IPS-18c (cell line): ENCODE results near the gene KCNC4.
A peak's percentile ranks its signal among the peaks of the same experiment; 100 is the strongest.

ENCODE experiments used
- H3K4me3 ChIP-seq: 2 replicates; pipeline ENCODE4 v1.7.0; 2013; ENCODE audit warnings: low read depth, mild to moderate bottlenecking, low read length, moderate library complexity; ENCODE audit not compliant: insufficient read depth
- H3K9me3 ChIP-seq: one replicate; pipeline ENCODE4 v1.6.1; 2013; ENCODE audit warnings: mild to moderate bottlenecking, low read length, moderate library complexity; ENCODE audit not compliant: control insufficient read depth, insufficient read depth

Gene KCNC4

DNA sequence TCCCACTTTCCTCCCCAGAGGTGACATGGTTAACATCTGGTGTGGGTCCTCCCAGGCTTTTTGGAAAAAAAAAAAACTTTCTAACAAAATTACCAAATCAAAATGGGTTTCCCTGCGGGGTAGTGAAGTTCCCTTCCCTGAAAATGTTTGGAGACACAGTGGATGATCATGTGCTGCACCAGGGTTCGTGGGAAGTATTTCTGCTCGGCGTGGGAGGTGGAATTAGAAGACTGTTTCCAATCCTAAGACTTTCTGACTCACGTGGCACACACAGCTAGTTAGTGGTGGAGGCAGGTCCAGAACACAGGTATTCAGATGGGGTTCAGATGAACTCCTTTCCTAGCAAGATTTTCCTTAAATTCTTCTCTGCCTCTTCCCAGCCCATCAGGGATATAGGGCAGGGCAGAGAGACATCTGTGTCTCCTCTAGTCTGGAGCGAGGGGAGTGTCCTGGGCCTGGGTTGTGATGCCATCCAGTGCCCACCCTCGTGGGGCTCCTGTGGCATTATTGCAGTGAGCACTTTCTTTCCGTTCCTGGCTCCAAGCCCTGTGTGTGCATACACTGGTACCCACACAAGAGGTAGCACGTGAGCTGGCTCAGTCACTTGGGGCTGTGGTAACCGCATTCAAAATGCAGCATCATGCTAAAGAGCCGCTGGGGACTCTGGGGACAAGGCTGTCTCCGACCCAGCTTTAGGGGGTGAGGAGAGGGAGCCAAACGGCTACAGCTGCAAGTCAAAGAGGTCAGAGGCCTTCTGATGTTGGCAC lies 27.5 kb downstream of the KCNC4 start:
- peaks cover 6% of the 10 kb centered on the region for H3K9me3 ChIP-seq
- no peak overlapping the region; the same call in 1 of the 2 replicates for H3K4me3 ChIP-seq

DNA sequence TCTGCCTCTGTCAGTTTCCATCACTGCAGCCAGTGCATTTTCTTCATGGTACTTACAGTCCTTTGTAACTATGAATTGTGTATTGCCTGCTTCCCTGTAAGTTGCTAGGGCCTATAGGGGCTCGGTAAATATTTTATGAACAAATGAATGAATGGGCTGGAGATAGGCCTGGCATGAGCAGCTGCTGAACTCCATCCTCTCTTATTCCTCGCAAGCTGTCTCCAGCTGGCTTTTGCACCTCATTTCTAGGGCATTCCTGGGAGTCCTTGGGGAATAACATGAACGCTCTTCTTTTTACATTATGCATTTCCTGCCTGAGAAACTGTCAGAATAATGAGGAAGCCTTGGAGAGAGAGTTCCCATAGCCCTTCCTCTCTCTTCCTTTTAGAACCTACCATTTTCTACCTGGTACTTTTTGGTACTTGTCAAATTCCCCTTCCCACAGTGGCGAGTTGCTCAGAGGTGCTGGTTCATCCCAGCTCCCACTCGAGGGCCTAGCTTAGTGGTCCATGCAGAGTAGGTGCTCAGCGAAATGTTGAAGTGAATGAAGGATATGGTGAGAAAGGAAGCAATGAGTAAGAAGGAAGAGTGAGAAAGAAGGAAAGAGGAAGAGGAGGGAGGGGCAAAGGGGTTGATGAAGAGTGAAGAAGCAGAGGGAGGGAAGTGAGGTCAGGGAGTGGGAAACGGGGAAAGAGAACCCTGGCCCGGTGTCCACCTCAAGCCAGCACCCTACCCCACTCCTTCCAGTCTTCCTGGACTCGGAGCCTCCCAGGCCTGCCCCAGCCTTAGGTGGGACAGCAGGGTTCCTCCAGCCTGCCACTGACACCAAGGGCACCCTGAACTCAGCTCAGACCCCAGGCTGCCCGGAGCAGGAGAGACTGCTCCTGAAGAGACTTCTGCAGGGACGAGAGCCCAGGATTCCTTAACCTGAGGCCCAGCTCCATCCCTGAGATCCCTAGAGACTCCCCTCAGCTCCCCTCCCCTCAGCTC lies 29.6 kb downstream of the KCNC4 start:
- no peak overlapping the region for H3K4me3 ChIP-seq
- H3K9me3 ChIP-seq = peaks cover 6% of the 10 kb centered on the region

DNA sequence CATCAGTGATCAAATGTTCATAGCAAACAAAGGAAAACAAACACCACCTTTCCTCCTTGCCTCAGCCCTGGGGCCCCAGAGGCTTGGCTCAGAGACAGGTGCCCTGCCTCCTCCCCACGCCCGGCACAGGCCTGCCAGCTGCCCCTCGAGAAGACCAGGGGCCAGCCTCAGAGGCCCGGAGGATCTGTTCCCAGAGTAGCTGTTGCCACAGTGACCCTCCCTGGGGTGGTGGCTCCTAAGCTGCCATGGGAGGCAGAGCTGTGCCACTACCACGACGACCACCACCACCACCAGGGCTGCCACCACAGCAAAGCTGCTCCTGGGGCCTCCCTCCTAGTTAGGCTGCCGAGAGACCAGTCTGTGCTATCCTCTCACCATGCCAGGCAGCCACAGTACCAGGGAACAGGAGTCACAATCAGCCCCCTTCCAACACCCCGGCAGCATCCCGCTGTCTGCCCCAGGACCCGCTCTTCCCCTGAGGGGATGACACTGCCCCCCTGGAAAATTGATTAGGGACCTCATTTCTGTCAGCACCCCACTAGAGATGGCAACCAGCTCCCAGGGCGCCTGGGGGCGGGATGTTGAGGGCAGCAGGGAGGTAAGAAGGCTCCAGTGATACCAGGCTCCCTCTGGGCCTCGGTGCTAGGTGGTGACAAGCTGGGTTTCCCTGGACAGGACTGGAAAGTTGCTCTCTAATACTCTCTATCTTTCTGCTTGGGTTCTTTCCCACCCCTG lies 30.5 kb downstream of the KCNC4 start:
- peaks cover 2% of the 10 kb centered on the region for H3K9me3 ChIP-seq
- H3K4me3 ChIP-seq = no peak overlapping the region

DNA sequence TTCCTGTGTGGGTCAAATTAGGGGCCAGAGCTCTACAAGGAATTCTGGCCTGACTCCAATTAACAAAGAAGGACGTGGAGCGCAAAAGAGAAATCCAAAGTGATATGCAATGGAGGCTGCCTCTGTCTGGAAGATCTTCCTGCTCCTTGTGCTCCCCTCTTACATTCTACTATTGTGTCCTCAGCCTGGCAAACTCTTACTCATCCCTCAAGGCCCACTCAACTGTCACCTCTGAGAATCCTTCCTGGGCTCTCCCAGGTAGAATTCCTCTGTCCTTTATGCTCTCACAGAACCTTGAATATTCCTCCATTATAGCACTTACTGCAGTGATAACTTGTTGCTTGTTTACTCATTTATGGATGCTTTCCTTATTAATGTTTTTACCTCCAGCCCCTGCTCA lies 31.4 kb downstream of the KCNC4 start:
- Histone ChIP-seq H3K9me3 (peaks cover 2% of the 10 kb centered on the region), H3K4me3 (no peak overlapping the region)

DNA sequence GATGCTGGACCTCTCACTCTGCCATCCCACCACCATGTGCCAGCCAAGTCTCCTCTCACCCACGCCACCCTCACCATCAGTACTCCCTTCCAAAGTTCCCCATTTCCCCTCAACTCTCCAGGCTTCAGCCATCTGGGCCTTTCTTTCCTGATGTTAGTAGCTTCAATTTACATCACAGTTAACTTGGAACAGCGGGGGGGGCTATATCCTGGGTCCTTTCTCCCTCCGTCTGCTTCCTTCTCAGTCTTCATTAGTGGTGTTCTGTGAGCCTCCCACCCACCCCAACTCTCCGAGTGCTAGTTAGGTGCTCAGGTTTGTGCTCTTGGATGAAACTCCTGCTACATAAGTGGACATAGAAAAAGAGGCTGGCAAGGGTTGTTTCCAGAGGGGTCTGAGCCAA lies 31.9 kb downstream of the KCNC4 start:
- Histone ChIP-seq H3K9me3 (peaks cover 2% of the 10 kb centered on the region), H3K4me3 (no peak overlapping the region; the same call in 1 of the 2 replicates)

DNA sequence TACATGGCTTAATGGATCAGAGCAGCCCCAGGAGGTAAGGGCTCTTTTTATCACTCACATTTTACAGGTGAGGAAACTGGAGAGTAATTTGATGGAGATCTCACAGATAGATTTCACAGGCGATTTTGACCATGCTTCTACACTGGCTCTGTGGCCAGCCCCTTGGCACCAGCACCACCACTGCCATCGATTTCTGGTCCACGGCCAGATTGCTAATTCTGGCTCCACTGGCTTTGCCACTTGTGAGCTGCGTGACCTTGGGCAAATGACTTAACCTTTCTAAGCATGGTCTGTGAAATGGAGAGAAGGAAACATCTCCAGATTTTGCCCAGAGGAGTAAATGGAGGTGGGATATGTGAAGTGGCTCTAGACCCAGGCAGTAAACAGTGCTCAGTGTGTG lies 32.6 kb downstream of the KCNC4 start:
- peaks cover 2% of the 10 kb centered on the region for H3K9me3 ChIP-seq
- H3K4me3 ChIP-seq = no peak overlapping the region

DNA sequence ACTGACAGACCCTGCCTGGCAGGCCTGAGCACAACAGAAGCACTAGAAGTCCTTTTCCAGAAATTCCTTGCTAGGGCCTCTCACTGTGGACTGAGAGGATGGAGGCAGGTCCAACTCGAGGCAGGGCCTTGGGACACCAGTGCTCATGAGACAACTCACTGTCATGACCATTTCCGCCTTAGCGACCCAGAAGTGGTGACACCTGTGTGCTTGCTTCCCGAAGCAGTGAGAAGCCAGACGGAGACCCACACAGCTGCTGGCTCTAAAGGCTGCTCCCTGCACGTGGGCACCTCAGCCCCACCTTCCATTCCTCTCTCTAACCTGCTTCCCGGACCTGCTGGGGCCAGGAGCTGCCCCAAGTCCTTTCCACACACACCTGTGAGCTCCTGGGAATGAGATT lies 33.0 kb downstream of the KCNC4 start:
- peaks cover 2% of the 10 kb centered on the region for H3K9me3 ChIP-seq
- peak overlapping the region; percentile 16; the same call in 1 of the 2 replicates for H3K4me3 ChIP-seq

DNA sequence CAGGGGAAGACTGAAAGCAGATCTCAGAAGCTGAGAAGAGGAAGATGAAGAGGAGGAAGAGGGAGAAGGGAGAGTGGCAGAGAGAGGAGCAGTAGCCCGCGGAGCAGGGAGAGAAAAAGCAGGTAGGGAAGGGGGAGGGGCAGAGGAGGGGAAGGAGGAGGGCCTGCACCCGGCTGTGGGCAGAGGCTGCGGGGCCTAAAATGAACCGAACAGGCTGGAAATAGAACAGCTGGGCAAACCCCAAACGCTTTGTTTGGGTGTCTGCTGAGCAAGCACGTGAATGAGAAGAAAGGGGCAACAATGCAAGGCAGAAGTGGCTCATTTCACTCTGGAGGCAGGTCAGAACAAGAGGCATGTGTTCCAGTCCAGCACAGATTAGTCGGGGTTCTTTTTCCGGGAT lies 33.5 kb downstream of the KCNC4 start:
- H3K4me3 ChIP-seq = peak overlapping the region; percentile 16
- peaks cover 2% of the 10 kb centered on the region for H3K9me3 ChIP-seq

DNA sequence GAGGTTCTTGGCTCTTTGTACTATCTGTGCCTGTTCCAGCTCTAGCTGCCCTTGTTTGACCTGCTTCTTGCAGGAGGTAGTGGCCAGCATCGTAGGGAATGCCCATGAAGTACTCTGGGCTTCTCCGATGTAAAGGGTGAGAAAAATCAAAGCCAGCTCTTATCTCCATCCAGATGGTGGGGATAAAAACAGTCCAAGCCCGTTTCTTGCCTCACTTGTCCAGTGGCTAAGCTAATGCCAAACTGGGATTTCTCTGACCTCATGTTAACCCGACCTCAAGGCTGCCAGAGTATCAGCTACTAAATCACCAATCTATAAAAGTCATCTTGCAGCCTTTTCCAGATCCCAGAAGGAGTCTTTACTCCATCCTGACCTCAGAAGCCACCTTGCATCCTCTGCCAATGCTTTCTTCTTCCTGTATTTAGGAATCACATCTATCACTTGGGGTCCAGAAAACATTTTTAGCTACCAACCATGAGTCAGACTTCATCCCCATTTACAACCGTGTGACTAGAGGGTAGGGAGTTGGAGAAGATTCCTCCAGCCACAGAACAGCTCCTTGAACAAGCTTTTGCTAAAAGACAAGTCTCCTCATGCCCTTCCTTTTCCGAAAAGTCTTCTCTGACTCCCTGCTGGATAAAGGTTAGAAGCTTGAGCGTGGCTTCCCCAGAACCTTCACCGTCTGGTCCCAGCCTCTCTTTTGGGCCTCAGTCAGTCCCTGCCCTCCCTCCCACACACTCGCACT lies 35.9 kb downstream of the KCNC4 start:
- Histone ChIP-seq H3K9me3 (peaks cover 2% of the 10 kb centered on the region), H3K4me3 (no peak overlapping the region)

DNA sequence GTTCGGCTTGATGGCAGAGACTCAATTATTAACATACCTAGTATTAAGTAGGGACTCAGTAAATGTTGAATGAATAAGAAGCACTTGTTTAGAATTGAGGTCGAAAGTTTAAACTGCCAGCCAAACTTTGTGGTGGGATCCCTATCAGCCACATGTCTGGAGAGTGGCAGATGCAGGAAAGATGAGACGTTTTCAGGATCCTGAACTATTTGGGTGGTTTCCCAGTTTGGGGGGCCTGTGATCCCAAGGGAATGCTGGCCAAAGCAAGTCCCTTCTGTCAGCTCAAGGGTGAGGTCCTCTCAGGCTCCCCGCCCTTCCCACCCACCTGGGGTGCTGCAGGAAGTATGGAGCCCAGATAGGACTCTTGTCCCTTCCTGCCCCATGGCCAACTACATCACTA lies 38.6 kb downstream of the KCNC4 start:
- Histone ChIP-seq H3K9me3 (peaks cover 6% of the 10 kb centered on the region), H3K4me3 (no peak overlapping the region)

DNA sequence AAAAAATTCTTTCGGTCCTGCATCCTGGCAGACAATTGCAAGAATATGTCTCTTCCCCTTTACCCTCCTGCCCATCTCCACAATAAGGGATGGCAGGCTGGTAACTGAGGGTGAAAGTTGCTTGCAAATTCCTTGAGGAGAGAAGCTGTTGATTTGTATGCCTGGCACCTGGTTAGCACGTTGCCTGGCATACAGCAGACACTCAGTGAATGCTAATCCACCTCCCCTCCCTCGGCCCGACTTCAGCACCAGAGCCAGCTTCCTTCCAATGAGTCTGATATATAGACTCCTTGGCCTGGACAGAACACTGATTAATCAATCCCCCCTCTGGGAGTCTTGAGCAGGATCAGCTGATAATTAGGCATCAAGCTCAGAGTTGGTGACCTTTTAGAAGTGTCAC lies 39.1 kb downstream of the KCNC4 start:
- no peak overlapping the region for H3K4me3 ChIP-seq
- peaks cover 8% of the 10 kb centered on the region for H3K9me3 ChIP-seq

DNA sequence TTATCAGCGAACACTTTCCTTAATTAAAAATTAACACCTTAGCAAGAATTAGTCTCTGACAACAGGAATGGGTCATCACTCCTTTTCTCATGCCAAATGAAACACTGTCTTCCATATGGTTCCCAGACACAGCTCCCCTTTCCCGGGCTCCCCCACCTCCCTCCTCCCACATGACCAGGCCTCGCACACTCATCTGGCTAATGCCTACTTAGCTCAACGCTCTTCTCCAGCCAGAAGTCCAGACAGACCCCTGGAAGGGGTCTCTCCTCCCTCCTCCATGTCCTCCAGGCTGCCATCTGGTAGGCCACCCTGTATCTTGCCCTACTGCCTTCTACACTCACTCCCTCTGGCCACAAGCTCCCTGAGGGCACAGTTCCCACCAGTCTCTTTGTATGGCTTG lies 39.9 kb downstream of the KCNC4 start:
- peaks cover 8% of the 10 kb centered on the region for H3K9me3 ChIP-seq
- H3K4me3 ChIP-seq = no peak overlapping the region

DNA sequence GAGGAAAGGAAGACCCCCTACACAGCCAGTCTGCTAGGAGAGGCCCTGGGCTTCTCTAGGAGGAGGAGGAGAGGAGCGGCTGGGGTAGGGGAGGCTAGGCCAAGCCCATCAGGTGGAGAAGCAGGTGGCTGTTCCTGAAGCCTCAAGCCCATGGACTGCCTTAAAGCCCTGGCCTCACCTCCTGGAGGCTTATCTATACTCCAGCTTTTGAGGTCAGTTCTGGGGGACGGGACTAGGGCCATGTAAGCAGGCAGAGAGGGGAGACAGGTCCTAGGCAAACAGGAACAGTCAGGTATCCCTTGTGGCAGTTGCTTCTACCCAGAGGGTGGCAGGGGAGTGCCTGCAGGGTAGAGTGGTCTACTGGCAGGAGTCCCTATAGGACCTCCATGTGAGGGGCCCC lies 40.6 kb downstream of the KCNC4 start:
- H3K4me3 ChIP-seq = no peak overlapping the region
- peaks cover 8% of the 10 kb centered on the region for H3K9me3 ChIP-seq

DNA sequence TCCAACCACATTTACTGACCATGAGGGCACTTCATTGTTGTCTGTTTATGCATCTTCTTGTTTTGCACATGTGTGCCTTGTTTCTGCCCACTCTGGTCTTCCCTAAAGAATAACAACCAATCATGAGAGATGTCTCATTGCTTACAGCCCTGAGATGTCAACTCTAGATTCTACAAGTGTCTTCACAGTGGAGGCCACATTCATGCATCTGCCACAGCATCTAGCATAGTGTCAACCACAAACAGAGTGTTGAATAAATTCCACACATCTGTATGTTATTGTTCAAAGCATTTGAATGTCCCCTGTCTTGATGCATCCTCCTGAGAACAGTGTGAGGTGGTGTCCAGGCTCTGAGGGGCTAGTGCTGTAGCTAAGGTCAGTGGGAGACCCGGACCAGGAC lies 43.1 kb downstream of the KCNC4 start:
- Histone ChIP-seq H3K4me3 (no peak overlapping the region), H3K9me3 (peaks cover 8% of the 10 kb centered on the region)

DNA sequence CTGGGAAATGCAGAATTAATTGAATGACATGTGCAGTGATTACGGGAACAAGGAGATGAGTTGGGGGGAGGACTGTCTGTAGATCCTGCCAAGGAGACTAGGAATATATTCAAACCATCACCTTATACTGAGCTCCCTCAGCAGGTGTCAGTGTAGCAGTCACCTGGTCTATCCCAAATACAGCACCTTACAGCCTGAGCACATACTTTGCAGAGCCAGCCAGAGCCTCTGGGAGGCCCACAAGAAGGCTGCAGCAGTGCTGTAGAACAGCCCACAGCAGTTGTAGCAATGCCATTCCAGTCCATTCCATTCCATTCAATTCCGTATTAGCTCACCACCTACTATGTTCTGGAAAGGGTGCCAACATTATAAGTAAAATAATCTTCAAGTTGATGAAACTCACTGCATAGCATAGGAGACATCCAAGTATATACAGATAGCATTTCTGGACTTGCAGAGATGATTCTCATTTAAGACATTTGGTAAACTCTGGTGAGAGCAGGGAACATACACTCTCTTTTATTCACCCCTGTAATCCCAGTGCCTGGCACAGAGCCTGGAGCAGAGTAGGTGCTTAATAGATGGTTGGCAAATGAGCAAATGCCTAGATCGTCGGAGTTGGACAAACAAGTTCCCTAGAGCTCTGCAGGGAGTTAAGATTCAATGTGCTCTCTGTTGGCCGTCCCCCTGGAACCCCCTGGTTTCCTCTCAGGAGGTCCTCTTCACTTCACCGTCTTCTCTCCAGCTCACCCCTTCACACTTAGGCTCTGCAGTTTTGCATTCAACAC lies 44.7 kb downstream of the KCNC4 start:
- H3K4me3 ChIP-seq = no peak overlapping the region
- H3K9me3 ChIP-seq = peaks cover 8% of the 10 kb centered on the region

DNA sequence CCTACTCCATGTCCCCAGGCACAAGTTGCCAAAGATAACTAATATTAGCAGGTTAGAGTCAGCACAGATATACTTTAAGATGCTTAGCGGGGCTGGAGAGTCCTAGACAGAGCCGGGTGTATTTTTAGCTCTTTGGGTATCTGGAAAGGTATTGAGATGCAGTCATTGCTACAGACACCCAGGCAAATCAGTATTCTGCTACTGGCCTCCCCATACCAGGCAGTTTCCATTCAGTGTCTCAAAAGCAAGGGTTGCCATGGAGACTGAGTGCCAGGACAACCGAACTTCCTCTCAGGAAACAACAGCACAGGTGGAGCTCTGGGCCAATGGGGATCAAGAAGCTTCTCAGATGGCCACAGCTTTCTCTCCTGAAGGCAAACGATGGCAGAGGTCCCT lies 45.3 kb downstream of the KCNC4 start:
- Histone ChIP-seq H3K4me3 (no peak overlapping the region), H3K9me3 (peaks cover 8% of the 10 kb centered on the region)
